NCI-H2107 (cell line): ENCODE results near the gene FBXO2.

Source experiments
- DNase-seq: peaks from one replicate; lab custom pipeline; 2025; lab: John Stamatoyannopoulos, UW

FBXO2 gene, protein sequence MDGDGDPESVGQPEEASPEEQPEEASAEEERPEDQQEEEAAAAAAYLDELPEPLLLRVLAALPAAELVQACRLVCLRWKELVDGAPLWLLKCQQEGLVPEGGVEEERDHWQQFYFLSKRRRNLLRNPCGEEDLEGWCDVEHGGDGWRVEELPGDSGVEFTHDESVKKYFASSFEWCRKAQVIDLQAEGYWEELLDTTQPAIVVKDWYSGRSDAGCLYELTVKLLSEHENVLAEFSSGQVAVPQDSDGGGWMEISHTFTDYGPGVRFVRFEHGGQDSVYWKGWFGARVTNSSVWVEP

DNA sequence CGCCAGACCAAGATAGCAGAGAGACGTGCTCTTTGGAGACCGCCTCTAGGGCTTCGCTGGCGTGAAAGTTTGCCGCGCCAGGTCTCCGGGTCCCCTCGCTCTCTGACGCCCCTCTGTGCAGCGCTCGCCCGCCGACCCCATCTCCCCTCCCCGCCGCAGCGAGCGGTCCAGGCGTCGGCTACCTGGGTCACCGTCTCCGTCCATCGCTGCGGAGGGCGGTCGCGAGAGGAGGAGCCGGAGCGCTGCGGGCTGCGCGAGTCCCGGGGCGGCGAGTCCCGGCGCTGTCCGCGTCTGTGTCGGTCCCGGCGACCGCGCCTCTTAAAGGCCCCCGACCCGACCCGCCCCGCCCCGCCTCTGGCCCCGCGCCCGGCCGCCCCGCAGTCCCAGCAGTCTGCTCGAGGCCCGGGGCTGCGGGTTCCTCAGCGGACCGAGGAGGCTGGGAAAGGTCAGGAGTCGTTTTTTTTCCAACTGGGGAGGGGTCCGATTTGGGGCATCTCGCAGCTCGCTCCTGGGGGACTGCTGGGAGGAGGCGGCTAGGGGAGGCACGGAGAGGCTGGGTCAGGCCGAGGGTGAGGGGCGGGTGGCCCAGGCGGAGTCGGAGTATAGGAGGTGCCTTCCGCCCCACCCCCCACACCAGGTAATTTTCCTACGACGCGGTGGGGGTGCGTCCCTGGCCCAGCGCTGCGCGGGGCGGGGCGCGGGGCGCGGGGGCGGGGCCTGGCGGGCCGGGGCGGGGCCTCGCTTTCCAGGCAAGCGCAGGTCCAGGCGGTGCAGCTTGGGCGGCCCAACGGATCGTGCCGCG lies at the start of gene FBXO2, which contains the start of gene FBXO44:
Gene FBXO2 (minus strand): TSS at position 293 of the 802 bp plus-strand sequence. CDS start 89 bp downstream, at position 204.
Gene FBXO44 (plus strand): TSS at position 741 of the 802 bp plus-strand sequence. CDS start 959 bp downstream, outside the sequence.
- DNase-seq = no peak

DNA sequence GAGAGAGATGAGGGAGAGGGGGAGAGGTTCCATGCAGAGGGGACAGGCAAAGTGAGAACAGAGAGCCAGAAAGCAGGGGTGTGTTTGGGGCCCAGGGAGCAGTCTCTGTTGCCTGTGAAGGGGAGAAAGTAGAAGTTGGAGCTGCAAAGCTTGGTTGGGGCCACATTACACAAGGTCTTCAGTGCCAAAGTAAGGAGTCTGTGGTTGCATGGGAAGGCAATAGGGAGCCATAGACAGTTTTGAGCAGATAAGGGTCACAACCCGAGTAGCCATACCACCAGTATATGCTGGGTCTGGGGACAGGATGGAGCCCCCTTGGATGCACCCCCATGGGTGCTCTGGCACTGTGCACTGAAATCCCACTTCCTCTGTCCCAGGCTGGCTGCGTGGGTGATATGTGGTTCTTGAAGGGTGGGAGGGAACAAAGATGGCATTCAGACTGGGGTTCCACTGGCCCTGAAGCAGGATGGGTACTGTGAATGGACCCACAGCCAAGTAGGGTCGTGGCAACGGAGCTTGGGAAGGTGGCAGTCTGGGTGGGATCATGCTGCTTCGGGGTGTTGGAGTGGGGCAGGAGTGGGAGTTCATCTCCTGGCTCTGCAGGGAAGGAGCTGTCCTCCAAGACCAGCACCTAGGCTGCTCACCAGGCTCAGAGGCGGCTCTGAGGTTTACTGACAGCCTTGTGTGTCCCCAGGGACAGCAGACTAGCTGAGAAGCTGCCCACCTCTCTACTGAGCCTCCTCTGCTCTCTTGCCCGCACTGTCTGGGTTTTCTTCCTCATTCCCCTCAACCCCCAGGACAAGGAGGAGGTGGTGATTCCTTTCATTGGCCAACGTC lies 49.3 kb upstream of the FBXO2 start:
- no peak for DNase-seq

- DNase-seq = no peak
These were observed 48.0 kb upstream of the FBXO2 start for GRCh38 chr1:11701981-11702803.

GRCh38 chr1:11701551-11701961 lies 47.3 kb upstream of the FBXO2 start:
- DNase-seq = no peak

- no peak for DNase-seq
These were observed 46.6 kb upstream of the FBXO2 start for GRCh38 chr1:11700601-11701467.

DNA sequence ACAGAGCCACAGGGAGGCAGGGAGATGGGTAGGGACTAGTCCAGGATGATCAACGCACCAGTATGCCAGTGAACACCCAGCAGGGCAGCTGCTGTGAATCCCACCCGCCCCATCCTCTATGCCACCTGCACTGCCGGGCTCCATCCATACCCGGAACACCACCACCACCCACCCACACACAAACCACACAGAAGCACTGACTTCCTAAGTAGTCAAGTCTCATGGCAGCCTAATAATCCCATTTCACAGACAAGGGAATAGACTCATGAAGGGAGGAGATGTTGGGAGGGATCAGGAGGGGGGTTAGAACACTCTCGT lies 43.6 kb upstream of the FBXO2 start:
- DNase-seq = no peak

DNA sequence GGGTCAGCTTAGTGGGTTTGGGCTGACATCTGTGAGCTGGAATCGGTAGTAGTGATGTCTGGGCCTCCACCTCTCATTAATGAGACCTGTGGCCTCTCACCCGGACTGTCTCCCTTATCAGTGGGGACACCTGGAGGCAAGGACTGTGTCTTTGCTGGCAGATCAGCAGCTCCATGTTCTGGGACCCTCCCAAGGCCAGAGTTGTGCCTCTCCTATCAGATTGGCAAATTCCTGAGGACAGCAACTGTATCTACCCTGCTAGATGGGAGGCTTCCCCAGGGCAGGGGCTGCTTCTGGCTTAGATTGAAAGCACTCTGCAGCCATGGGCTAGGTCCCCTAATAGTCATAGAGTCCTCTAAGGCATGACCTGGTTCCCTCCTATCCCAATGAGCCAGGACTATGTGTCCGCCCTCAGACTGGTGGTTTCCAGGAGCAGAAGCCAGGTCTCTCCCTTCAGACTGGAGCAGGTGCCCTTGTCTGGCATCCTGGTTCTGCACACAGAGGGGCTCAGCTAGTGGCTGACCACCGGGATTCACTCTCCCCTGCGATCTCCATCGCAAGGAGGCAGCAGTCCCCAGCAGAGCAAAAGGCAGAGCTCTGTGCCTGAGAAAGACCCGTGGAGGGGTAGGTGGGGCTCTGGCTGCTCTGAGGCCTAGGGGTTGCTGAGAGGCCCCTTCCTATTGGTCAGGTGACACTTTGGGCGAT lies 43.1 kb upstream of the FBXO2 start:
- DNase-seq = no peak

GRCh38 chr1:11695861-11696260 lies 41.6 kb upstream of the FBXO2 start:
- no peak for DNase-seq

DNA sequence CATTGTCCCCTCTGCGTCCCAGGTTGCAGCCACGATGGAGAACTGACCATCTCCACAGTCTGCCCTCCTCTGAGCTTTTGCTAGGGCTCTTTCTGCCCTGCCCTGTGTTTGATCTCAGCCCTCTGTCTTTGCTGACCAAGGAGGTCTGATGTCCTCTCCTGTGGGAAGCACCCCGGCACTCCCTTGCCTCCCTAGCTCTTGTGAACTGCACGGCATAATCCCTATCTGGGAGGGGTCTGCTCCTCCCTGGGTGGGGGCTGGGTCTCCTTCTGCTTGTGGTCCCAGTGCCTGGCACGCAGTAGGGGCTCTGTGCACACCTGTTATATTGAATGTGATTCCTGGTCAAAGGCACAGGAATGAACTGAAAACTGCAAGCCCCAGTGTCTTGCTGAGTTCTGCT lies 39.7 kb upstream of the FBXO2 start:
- DNase-seq = no peak

- DNase-seq = no peak
These were observed 38.9 kb upstream of the FBXO2 start for GRCh38 chr1:11693024-11693590.

DNA sequence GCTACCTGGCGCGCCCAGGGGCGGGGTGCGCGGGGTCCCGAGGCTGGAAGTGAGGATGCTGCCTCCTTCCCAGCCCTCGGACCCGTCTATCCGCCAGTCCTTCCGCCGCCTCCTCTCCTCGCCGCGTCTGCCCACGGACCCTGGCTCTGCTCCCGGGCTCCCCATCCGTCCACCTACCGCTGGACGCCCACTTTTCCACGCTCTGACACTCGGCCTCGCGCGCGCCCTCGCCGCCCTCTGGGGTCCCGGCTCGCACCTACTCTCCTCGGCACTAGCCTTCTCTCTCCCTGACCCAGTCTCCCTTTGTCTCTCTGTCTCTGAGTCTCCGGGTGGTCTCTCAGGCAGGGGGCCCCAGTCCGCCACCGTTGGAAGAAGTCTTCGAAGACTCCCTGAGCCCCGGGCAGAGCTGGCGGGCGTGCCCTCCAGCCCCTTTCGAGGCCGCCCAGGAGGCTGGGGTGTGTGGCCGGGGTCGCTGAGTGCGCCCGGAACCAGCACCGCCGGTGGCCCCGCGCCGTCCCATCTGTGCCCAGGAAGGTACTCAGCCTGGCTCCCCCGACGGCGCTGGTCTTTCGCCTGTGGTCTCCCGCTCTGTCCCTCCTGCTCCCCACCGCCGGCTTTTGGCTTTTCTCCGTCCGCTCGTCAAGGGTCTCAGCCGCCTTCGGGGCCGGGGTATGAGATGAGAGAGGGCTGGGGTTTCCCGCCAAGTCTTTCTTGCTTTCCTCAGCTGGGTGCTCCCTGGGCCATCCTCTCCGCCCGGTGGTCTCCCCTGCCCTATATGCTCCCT lies 37.9 kb upstream of the FBXO2 start:
- DNase-seq = no peak

DNA sequence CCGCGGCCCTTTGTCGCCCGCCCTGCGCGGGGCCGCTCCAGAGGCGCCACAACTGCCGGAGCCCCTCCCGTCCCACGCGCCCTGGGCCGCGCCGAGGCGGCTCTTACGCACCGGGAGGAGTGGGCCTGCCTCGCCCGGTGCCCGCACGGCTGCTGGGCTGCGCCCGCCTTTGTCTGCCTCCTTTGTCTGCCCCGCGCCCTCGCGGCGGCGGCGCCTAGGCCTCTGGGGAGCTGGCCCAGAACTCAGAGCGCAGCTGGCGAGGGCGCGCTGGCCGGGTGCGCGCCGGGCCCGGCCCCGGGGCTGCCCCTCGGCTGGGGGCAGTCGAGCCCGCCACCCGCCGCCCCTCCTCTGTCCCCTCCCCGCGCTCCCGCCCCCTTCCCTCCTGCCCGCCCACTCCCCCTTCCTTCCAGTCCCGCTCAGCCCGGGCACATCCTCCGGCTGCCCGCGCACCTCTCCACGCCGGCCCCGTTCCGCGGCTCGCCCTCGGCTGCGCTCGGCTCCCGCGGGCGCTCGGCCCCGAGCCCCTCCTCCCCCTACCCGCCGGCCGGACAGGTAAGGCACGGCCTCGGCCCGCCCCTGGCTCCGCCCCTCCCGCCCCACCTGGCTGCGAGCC lies 37.2 kb upstream of the FBXO2 start, which contains the start of gene DRAXIN:
Gene DRAXIN (plus strand): TSS at position 409 of the 613 bp plus-strand sequence. CDS start 14,549 bp downstream, outside the sequence.
- peak; percentile 42 for DNase-seq

- no peak for DNase-seq
These were observed 36.4 kb upstream of the FBXO2 start for GRCh38 chr1:11690397-11691301.

- DNase-seq = no peak
These were observed 34.3 kb upstream of the FBXO2 start for GRCh38 chr1:11688506-11688905.

GRCh38 chr1:11685210-11685752 lies 31.1 kb upstream of the FBXO2 start:
- DNase-seq = no peak

- no peak for DNase-seq
These were observed 29.8 kb upstream of the FBXO2 start for GRCh38 chr1:11684070-11684469.

- no peak for DNase-seq
These were observed 28.6 kb upstream of the FBXO2 start for GRCh38 chr1:11682799-11683198.
